Pancreas (tissue), 10 donors: ENCODE measurements around the gene ANKFY1. TPM values are rescaled to one million over a fixed set of nuclear protein-coding genes. Genes with fewer than 3 reads are reported as not detected.

Experiments used
- ATAC-seq, 4 donors: fragments of 200-7000 bp; cut with Tn5 transposase; one replicate each; pipeline versions ENCODE4 v1.8.0 to v1.9.1; 2020; ENCODE audit warnings: mild to moderate bottlenecking in 4 of 4, moderate library complexity in 4 of 4
- DNase-seq, 6 donors: peaks; one replicate each; pipeline ENCODE4 v3.0.0-alpha.2; 2020
- FAIRE-seq: peaks from 2 replicates; lab custom pipeline; 2012; peaks lifted over from hg19 to GRCh38; lab: Jason Lieb, UNC
- H3K27ac ChIP-seq, 4 donors: fragments of 200-600 bp; sonication (generic); 1 replicate in 3 of 4; 2 replicates in 1 of 4; pipeline versions ENCODE4 v1.5.0 to v1.8.0; 2020
- H3K27me3 ChIP-seq, 4 donors: fragments of 200-600 bp; one replicate each; pipeline ENCODE4 v1.8.0; 2021
- H3K36me3 ChIP-seq, 3 donors: fragments of 200-600 bp; sonication (generic) in 1 of 3; one replicate each; pipeline versions ENCODE4 v1.5.0 to v1.8.0; 2020 to 2021
- H3K4me1 ChIP-seq, 3 donors: fragments of 200-600 bp; one replicate each; pipeline ENCODE4 v1.8.0; 2021
- H3K4me3 ChIP-seq, 4 donors: fragments of 200-600 bp; sonication (generic) in 2 of 4; one replicate each; pipeline versions ENCODE4 v1.5.0 to v1.8.0; 2020 to 2021
- H3K9me3 ChIP-seq, 4 donors: fragments of 200-600 bp; one replicate each; pipeline ENCODE4 v1.8.0; 2021
- WGBS, 2 donors: extraction: QIAGEN DNeasy Blood & Tissue Kit; methylation state at CpG; one replicate each; pipeline ENCODE4 v1.1.7; 2013; 5-methylcytosine and 5-hydroxymethylcytosine counted together
- intact Hi-C, 3 donors: fragments of 100-400 bp; cut with DNase I; formaldehyde crosslinking; loops; one replicate each; pipeline versions ENCODE4 v1.11.1 to v1.14.2; 2022
- polyA plus RNA-seq, 2 donors: library from polyadenylated mRNA; stranded (reverse); fragments of 200-250 nt; gene quantifications; one replicate each; pipeline ENCODE4 v1.2.3, GENCODE V29; 2013
- total RNA-seq, 6 donors: library from RNA; stranded (reverse); fragmentation: NEBNext Ultra II Directional in 4 of 6; extraction: Animal tissue kit (Norgen Biotek cat#: 25700) in 4 of 6; gene quantifications; one replicate each; pipeline versions ENCODE4 v1.2.1 to v1.2.4, GENCODE V29; 2021 to 2023
- TF ChIP-seq, protein P1 (sequence below), 4 donors: fragments of 200-600 bp; sonication (generic) in 3 of 4; IDR thresholded peaks; one replicate each; pipeline versions ENCODE4 v1.5.0 to v1.8.0; 2021; ENCODE audit warnings: antibody characterized with exemption in 4 of 4
- donor health status: healthy with polysubstance abuse.
- donor health status: DM: no; HTN: no; CAD: no; lungs with moderate emphysema.
- donor health status: DM: no; HTN: no; CAD: no.
- donor health status: control.
- donor health status: control.
- donor health status: Bipolar disorder and iron deficiency.
- donor health status: DM: yes; HTN: yes; CAD: no.
- donor health status: DM: no; HTN: no; CAD: no.
- donor health status: DM: no; HTN: no; CAD: no.
- donor health status: DM: yes; HTN: yes; CAD: no.

ANKFY1 gene
- total and polyA plus RNA-seq, 8 donors: 11.3 to 30.3 (median 13.9) TPM

DNA sequence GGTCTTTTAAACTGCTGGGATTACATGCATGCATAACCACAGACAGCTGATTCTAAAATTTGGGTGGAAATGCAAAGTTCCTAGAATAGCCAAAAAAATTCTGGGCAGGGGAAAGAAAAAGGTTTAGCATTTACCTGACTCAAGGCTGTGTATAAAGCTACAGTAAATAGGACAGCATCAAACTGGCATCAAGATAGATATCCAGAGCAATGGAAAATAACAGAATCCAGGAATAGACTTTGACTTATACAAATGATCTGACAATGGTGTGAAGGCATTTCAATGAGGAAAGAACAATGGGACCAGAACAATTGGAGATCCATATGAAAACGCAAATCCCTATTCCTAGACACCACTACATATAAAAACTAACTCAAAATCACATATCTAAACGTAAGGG is 12.9 kb downstream of the ANKFY1 start:
- WGBS, 2 donors: 75 to 85% methylated on average over 2 of the region's 2 CpGs
- H3K9me3 ChIP-seq: no peaks in the 10 kb centered on the region
- DNase-seq (no peak), ATAC-seq (no peak), FAIRE-seq (no peak)
- no peaks in the 10 kb centered on the region for H3K27me3 ChIP-seq
- H3K36me3 ChIP-seq: no peaks in the 10 kb centered on the region
- H3K27ac ChIP-seq: no peak overlapping the region
- TF ChIP-seq, protein P1, sequence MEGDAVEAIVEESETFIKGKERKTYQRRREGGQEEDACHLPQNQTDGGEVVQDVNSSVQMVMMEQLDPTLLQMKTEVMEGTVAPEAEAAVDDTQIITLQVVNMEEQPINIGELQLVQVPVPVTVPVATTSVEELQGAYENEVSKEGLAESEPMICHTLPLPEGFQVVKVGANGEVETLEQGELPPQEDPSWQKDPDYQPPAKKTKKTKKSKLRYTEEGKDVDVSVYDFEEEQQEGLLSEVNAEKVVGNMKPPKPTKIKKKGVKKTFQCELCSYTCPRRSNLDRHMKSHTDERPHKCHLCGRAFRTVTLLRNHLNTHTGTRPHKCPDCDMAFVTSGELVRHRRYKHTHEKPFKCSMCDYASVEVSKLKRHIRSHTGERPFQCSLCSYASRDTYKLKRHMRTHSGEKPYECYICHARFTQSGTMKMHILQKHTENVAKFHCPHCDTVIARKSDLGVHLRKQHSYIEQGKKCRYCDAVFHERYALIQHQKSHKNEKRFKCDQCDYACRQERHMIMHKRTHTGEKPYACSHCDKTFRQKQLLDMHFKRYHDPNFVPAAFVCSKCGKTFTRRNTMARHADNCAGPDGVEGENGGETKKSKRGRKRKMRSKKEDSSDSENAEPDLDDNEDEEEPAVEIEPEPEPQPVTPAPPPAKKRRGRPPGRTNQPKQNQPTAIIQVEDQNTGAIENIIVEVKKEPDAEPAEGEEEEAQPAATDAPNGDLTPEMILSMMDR (IDR thresholded peaks at IDR 0.05): no peak
- peaks cover 13 to 18% (median 15%) of the 10 kb centered on the region in 3 donors for H3K4me1 ChIP-seq
- intact Hi-C loops: no loop called here
- no peak overlapping the region for H3K4me3 ChIP-seq

GRCh38 chr17:4249452-4250029 is 14.2 kb downstream of the ANKFY1 start:
- no peaks in the 10 kb centered on the region for H3K27me3 ChIP-seq
- H3K9me3 ChIP-seq: no peaks in the 10 kb centered on the region
- WGBS, 2 donors: 49 to 52% methylated on average over 4 of the region's 4 CpGs
- no peaks in the 10 kb centered on the region for H3K36me3 ChIP-seq
- H3K27ac ChIP-seq: peak overlapping the region in 1 of 4 donors; percentile 32
- H3K4me3 ChIP-seq: no peak overlapping the region
- DNase-seq (no peak), FAIRE-seq (no peak), ATAC-seq (no peak)
- intact Hi-C loops: no loop called here
- TF ChIP-seq, protein P1 (IDR thresholded peaks at IDR 0.05): peak in 3 of 4 donors; percentile 20 to 33 (median 26)
- H3K4me1 ChIP-seq: peaks cover 13 to 18% (median 15%) of the 10 kb centered on the region in 3 donors

DNA sequence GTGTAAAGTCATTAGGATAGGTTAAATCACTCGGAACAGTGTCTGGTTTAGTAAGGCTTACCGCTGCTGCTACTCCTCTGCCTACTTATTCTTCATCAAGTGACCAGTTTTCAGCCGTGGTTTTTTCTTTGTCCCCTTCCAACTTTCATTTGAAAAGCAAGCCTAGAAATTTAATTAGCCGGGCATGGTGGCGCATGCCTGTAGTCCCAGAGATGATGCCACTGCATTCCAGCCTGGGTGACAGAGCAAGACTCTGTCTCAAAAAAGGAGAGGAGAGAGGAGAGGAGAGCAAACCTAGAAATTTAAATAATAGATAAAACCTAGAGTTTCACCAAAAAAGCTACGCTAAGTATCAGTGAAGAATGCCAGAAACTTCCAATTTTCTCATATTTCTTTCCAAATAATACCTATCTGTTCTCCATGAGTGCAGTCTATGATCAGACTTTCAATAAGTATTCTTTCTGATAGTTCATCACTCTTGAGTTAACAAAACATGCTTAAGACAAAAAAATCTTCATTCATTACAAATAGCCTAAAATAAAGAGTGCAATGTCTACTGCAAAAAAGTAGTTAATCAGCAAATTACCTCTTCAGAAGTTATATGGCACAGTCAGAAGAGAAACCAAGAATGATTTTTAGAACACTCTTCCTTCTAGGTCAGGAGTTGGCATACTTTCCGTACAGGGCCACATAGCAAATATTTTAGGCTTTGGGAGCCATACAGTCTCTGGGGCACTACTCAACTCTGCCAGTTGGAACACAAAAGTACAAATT is 15.1 kb downstream of the ANKFY1 start:
- ATAC-seq: no peak

DNA sequence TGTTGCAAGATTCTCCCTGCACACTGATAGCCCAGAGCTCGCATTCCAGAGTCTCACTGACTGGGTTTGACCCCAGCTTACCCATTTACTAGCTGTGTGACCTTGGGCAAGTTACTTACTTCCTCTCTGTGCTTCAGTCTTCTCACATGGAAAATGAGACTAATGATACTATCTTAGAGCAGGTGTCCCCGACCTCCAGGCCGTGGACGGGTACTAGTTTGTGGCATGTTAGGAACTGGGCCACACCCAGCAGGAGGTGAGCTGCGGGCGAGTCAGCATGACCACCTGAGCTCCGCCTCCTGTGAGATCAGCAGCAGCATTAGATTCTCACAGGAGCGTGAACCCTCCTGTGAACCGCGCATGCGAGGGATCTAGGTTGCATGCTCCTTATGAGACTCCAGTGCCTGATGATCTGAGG is 15.8 kb downstream of the ANKFY1 start:
- Histone ChIP-seq H3K27ac (peak overlapping the region in 3 of 4 donors; percentile 32 to 65 (median 45)), H3K36me3 (no peaks in the 10 kb centered on the region), H3K27me3 (no peaks in the 10 kb centered on the region), H3K4me3 (no peak overlapping the region), H3K4me1 (peaks cover 18 to 23% (median 21%) of the 10 kb centered on the region in 3 donors), H3K9me3 (no peaks in the 10 kb centered on the region)
- intact Hi-C loops: no loop called here
- FAIRE-seq (no peak), DNase-seq (peak in 4 of 6 donors; percentile 33 to 63 (median 43)), ATAC-seq (peak; percentile 66 to 80 (median 70))
- WGBS, 2 donors: 27 to 37% methylated on average over 11 of the region's 11 CpGs
- TF ChIP-seq, protein P1 (IDR thresholded peaks at IDR 0.05): no peak

More for the DNA sequence above, 15.1 kb downstream of the ANKFY1 start:
- Histone ChIP-seq H3K27me3 (no peaks in the 10 kb centered on the region), H3K36me3 (no peaks in the 10 kb centered on the region), H3K4me1 (peaks cover 16 to 18% (median 18%) of the 10 kb centered on the region in 3 donors), H3K27ac (peak overlapping the region in 3 of 4 donors; percentile 32 to 65 (median 45)), H3K9me3 (no peaks in the 10 kb centered on the region), H3K4me3 (no peak overlapping the region)
- no peak for FAIRE-seq
- WGBS, 2 donors: 90 to 92% methylated on average over 7 of the region's 7 CpGs
- TF ChIP-seq, protein P1 (IDR thresholded peaks at IDR 0.05): no peak
- no peak for DNase-seq
- intact Hi-C loops: no loop called here
